ENCODE results near the gene HOPX. TPM values are rescaled to one million over a fixed set of nuclear protein-coding genes. Genes with fewer than 3 reads are reported as not detected.
"Not testable (repeated sequence)": the region's sequence is repeated elsewhere in the genome, so short reads cannot be mapped to it uniquely, and the experiment has no call there.

Gene HOPX
- polyA plus RNA-seq, 2 of the 4 experiments (the other 2 are of a cell fraction): not detected

DNA sequence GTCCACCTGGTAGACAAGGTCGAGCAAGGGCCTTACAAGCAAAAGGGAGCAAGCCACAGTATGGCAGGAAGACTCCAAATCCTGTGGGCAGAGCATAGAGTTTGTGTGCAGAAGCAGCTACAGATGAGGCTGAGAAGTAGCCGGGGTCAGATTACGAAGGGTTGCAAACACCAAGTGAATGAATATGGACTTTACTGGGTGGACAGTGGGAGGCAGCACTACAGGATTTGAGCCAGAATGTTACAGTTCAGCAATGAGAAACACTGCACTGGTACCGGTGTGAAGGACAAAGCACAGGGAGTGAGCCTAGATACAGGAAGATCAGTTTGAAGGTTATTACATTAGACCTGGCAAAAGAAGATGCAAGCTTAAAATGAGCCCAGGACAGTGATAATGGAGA, 46.1 kb upstream of the HOPX start:
- Histone ChIP-seq H3K4me1 (no peaks in the 10 kb centered on the region), H3K4me2 (no peak overlapping the region), H3K9me3 (no peaks in the 10 kb centered on the region), H3K4me3 (no peak overlapping the region), H3K27ac (no peak overlapping the region)
- ATAC-seq (no peak), DNase-seq (ENCODE audit: low read depth in 1 of 2, low spot score in 1 of 2) (no peak), FAIRE-seq (no peak)
- ChIA-PET POLR2A (no interaction called here), CTCF (no interaction called here)
- no peak for TF ChIP-seq HMGXB4 (CRISPR knock-in tag; IDR thresholded peaks at IDR 0.05; ENCODE audit: borderline replicate concordance)
- TF ChIP-seq, protein P1, sequence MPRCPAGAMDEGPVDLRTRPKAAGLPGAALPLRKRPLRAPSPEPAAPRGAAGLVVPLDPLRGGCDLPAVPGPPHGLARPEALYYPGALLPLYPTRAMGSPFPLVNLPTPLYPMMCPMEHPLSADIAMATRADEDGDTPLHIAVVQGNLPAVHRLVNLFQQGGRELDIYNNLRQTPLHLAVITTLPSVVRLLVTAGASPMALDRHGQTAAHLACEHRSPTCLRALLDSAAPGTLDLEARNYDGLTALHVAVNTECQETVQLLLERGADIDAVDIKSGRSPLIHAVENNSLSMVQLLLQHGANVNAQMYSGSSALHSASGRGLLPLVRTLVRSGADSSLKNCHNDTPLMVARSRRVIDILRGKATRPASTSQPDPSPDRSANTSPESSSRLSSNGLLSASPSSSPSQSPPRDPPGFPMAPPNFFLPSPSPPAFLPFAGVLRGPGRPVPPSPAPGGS (IDR thresholded peaks at IDR 0.05): no peak
- TF ChIP-seq ZSCAN20 (CRISPR knock-in tag; IDR thresholded peaks at IDR 0.05): no peak
- TF ChIP-seq HOXA7 (CRISPR knock-in tag; IDR thresholded peaks at IDR 0.05): no peak
- TF ChIP-seq MAFK (IDR thresholded peaks at IDR 0.05; ENCODE audit: partially characterized antibody): no peak
- TF ChIP-seq RNF2 (IDR thresholded peaks at IDR 0.05; ENCODE audit: borderline replicate concordance, low read depth): no peak
- no peak for TF ChIP-seq JUNB (IDR thresholded peaks at IDR 0.05)
- TF ChIP-seq CTCF (IDR thresholded peaks at IDR 0.05): no peak
- TF ChIP-seq, protein P2, sequence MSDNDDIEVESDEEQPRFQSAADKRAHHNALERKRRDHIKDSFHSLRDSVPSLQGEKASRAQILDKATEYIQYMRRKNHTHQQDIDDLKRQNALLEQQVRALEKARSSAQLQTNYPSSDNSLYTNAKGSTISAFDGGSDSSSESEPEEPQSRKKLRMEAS (IDR thresholded peaks at IDR 0.05): no peak
- TF ChIP-seq CHD2 (IDR thresholded peaks at IDR 0.05; ENCODE audit: low read length, partially characterized antibody): no peak
- no peak for TF ChIP-seq JUN (IDR thresholded peaks at IDR 0.05)
- TF ChIP-seq CHD4 (IDR thresholded peaks at IDR 0.05; ENCODE audit: borderline replicate concordance): no peak
- TF ChIP-seq, protein P3, sequence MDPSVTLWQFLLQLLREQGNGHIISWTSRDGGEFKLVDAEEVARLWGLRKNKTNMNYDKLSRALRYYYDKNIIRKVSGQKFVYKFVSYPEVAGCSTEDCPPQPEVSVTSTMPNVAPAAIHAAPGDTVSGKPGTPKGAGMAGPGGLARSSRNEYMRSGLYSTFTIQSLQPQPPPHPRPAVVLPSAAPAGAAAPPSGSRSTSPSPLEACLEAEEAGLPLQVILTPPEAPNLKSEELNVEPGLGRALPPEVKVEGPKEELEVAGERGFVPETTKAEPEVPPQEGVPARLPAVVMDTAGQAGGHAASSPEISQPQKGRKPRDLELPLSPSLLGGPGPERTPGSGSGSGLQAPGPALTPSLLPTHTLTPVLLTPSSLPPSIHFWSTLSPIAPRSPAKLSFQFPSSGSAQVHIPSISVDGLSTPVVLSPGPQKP (IDR thresholded peaks at IDR 0.05; ENCODE audit: low read depth, low read length): no peak
- TF ChIP-seq RAD21 (conservative IDR thresholded peaks at IDR 0.05 in 1 of 2, IDR thresholded peaks at IDR 0.05 in 1 of 2): no peak
- no peak for TF ChIP-seq PBX3 (IDR thresholded peaks at IDR 0.05)
- TF ChIP-seq NPAS2 (CRISPR knock-in tag; IDR thresholded peaks at IDR 0.05; ENCODE audit: borderline replicate concordance): no peak
- WGBS (ENCODE audit: missing lambda C conversion rate): 41% methylated on average over 4 of the region's 4 CpGs

GRCh38 chr4:56726593-56726992, 45.5 kb upstream of the HOPX start:
- 73% methylated on average over 1 of the region's 1 CpG for WGBS (ENCODE audit: missing lambda C conversion rate)
- FAIRE-seq; H3K4me3 ChIP-seq; POLR2A ChIA-PET; DNase-seq (ENCODE audit: low read depth in 1 of 2, low spot score in 1 of 2); H3K4me2 ChIP-seq; H3K9me3 ChIP-seq; H3K27ac ChIP-seq; CTCF ChIA-PET; ATAC-seq; H3K4me1 ChIP-seq: not testable (repeated sequence)

Measured in A549 (cell line).